GM18858 (cell line): ENCODE results near the gene RAPGEF2.
"Not testable (repeated sequence)": the region's sequence is repeated elsewhere in the genome, so short reads cannot be mapped to it uniquely, and the experiment has no call there.

Experiments used
- ATAC-seq: cut with Tn5 transposase; IDR thresholded peaks from one replicate; pipeline ENCODE4 v1.9.1; 2021; ENCODE audit not compliant: unreplicated experiment

Gene RAPGEF2

DNA sequence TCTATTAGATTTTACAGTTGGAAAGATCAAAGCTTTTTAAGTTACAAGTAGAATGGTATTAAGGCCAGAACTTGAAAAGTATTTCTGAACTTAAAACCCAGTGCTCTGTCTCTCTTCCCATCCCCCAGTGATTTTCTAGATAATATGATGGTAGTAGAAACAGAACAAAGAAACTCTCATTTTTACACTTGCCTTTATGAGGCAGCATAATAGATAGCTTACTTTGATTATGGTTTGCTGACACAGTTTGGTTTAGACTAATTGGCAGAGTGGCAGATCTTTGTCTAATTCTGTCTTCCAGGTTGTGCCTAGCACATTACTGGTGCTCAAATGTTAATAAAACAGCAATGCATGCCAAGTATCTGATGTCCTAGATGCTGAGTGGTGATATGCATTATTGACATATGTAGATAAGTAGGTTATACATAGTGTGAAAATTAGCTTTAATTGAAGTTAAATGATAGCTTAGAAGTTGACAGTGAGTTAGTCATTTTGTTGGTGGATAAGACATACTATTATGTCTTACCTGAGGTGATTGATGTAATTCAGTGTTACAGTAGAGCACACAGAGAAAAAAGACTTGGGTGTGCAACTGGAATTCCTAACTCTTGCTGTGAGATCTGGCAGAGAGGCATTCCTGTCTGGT lies 4.3 kb upstream of the RAPGEF2 start:
- ATAC-seq = no peak

DNA sequence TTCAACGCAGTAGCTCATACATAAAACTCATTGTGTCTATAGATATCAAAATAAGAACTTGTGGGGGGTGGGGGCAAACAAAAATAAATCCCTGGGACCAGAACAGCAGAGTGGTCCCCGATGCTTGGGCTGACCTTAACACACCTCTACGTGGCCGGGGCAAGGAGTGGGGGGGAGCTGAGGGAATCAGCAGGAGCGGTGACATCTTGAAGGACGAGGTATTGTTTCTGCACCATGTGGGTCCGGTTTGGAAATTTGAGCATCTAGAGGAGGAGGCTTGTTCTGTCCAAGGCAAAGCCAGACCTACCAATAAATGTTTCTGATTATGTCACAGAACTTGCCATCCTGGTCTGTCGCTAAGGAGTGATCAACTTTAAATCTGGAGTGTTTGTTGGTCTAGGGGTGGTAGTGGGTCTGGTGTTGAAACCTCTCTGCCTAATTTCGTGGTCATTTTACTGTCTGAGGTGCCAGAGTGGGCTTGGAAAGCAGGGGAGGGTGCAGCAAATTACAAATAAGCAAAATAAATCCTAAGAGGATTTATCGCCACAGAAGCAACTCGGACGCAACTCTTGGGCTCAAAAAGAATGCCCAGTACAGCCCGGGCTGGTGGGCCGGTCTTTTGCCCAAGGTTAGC lies 774 bp upstream of the RAPGEF2 start:
- no peak for ATAC-seq

DNA sequence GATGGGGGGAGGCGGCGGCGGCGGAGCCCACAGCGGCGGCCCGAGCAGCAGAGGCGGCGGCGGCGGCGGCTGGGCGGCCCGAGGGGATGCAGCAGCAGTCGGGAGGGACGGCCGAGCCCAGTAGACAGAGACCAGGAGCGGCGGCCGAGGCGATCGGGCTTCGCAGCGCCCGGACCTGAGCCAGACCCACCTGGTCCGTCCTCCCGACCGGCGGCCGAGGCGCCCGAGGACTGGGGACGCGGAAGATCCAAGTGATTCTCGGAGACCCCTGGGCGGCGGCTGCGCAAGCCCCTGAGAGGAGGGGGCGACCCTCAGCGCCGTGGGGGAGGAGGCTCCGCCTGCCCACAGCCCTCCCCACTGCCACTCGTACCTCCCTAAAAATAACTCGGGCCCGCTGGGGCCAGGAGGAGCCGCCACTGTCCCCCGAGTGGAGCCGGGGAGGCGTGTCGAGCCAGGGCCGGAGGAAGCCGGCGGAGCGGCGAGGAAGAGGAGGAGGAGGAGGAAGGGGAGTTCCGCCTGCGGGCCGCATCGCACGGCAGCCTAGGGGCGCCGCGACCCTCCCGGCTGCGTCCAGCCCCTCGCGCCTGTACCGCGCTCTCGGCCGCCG lies 608 bp downstream of the RAPGEF2 start:
- ATAC-seq = peak; percentile 9

DNA sequence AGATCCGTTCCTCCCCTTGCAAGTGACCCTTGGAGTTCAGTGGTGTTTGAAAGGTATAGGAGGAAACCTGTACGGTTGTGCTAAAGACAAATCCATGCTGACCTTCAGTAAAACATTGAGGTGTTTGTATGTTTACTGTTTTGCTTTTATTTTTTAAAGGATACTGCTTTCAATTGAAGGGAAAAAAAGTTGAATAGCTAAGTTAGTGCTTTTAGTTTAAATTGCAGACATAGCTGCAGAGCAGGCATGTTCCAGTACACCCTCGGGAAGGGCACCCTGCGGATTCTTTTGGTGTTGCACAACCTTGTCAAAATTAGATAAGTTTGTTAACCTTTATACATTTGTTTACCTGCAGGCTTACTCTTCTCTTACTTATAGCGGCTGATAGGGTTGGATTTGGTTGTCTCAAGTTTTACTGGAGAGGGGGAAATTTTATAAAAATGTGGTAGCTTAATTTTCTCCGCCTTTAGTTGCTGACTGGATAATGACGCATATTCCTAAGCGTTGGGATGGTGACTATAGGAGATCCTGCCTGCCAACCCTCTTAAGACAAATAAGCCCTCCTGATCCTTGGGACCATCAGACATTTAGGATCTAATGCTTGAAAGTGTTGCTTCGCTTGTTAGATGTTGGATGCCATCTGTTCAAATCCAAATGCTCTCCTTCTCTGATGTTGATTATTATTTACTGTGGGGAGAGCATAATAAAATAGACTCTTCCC lies 2.0 kb downstream of the RAPGEF2 start:
- ATAC-seq = no peak

DNA sequence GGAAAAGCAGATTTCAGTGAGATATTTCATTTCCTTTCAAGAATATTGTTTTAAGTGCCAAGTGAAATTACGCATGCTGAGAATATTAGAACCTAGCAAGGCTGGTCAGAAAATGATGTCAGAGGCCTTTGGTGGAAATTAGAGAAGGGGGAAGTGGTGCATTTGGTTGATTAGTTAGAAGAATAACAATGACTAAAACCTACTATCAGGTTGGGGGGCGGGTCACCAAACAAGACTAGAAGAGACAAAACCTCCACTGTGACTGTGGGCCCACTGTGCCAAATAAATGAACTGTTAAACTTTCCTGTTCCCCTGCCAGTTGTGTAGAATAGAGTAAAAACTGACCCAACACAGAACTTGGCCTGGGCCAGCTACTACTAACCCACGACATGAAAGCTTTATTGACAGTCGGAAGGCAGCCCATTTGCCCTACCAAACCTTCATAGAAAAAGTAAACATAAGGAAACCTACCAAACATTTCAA lies 2.9 kb downstream of the RAPGEF2 start:
- ATAC-seq = no peak

DNA sequence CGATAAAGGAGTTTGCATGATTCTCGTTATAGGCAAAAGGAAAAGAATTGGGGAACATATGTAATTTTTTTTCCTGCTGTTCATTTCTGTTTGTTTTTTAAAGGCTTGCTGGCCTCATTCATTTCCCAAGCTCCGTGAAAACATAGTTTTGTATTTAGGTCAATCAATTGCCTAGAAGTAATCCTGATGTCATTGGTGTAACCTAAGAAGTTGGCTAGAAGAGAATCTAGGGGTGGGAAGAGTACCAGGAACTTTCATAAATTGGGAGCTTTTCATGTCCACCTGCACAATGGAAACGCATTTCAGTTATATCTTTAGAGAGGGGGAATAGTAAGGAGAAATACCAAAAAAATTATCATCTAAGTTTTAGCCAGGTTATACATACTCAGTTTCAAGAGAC lies 3.8 kb downstream of the RAPGEF2 start:
- no peak for ATAC-seq

DNA sequence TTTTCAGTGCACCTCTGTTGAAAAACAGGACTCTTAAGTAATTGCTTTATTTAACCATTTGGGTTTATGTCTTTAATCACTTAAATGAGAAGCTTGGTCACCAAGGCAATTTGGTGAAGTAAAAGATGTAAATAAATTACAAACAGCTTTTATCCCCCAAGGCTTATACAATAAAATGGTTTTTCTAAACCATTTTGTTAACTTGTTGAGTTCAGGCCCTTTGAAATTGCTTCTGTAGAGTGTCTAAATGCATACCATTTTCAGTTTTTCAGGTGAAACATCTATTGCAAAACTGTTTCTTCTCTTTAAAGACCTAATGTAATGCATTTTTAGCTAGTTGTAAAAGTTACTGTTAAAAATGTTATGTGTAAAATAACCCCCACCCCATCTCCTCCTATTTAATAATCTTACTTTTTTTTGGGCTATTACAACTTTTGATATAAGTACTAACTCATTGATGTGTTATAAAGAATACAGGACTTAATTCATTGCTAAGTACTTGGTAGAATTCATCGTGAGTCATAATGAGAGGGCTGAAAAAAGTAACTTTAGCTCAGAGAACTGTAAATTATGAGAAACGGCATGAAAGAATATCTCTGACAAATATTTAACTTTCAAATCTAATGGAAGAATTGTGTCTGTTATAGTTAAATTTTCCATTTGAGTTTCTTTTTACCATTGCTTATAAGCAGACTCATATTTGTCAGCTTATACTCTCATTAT lies 4.5 kb downstream of the RAPGEF2 start:
- no peak for ATAC-seq

DNA sequence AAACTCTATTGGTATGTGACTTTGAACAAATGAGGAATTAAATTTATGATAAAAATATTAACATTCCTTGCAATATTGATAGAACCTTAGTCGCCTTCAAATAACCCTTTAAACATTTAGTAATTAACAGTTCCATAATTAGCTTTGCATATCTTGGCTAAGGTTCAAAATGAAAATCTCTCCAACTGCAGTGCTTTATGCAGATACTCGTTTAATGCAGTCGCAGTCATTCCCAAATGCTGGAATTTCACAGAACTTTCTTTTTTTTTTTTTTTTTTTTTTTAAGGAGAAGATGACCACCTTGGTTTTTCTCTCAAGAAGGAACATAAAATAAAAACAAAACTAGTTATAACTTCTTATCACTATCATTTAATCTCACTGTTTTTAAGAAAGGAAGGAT lies 5.2 kb downstream of the RAPGEF2 start:
- ATAC-seq = no peak

DNA sequence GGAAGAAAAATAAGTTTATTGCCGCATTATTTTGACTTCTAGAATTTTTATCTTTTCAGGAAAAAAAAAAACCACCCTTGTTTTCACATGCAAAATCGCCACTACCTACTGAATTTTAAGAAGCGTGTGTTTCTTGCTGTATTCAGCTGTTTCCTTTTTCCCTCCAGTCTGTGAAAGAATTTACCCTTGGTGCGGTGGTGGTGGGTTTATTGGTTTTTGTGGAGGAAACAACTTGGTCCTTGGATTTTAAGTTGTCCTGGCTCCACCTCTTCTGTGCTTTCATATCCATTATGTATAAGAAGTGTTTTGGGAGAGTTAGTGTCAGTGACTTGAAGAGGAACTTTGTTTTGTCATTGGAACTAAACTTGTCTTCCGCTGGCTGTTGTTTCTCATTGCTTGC lies 8.1 kb downstream of the RAPGEF2 start:
- ATAC-seq = no peak

DNA sequence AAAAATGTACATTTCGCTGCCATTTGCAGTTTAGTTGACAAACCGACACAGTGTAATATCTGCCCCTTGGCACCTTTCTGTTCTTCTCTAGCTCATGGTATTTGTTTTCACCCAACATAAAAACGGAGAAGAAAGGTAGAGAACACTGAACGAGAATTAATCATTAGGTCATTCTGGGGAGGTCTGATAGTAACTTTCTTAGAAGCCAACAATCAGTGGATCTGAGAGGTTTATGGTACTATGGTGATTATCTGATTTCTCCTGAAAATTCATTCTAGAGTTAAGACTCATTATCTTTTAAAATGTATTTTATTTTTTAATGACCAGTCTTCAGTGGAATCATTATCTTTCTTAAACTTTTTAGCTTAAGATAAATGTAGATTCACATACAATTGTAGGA lies 8.5 kb downstream of the RAPGEF2 start:
- ATAC-seq = no peak

DNA sequence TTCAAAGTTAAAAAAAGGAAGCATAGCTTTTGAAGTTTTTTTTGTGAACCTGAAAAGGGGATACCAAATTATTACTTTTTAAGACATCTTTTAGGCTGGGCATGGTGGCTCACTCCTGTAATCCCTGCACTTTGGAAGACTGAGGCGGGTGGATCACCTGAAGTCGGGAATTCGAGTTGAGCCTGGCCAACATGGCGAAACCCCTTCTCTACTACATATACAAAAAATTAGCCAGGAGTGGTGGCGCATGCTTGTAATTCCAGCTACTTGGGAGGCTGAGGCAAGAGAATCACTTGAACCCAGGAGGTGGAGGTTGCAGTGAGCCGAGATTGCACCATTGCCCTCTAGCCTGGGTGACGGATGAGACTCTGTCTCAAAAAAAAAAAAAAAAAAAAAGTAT lies 10.5 kb downstream of the RAPGEF2 start:
- not testable (repeated sequence) for ATAC-seq

DNA sequence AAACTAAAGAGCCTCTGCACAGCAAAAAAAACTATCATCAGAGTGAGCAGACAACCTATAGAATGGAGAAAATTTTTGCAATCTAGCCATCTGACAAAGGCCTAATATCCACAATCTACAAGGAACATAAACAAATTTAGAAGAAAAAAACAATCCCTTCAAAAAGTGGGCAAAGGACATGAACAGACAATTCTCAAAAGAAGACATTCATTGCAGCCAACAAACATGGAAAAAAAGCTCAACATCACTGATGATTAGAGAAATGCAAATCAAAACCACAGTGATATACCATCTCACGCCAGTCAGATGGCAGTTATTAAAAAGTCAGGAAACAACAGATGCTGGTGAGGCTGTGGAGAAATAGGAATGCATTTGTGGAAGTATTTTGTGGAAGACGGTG lies 13.2 kb downstream of the RAPGEF2 start:
- ATAC-seq = not testable (repeated sequence)

DNA sequence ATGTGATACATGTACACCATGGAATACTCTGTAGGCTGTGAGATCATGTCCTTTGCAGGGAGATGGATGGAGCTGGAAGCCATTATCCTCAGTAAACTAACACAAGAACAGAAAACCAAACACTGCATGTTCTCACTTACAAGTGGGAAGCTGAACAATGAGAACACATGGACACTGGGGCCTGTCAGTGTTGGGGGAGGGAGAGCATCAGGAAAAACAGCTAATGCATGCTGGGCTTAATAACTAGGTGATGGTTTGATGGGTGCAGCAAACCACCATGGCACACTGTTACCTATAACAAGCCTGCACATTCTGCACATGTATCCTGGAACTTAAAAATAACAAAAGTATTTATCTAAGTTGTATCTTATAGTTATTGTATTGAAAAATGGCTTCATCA lies 13.8 kb downstream of the RAPGEF2 start:
- ATAC-seq = not testable (repeated sequence)

DNA sequence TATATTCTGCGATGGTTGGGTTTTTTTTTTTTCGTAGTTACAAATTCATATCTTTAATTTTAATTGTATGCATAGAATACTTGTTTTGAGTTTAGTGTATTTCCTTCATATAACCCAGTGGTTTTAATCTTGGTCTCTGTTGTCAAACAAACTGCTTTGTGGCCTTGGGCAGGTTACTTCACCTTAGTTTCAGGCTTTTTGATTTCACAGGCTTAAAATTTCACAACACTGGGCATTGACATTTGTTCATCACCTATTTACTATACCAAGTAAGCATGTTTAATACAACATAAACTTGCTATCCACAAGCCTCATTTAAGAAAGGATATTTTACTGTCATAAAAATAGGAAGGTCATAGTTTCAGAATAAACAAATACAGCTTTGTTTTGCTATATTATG lies 14.7 kb downstream of the RAPGEF2 start:
- ATAC-seq = no peak

DNA sequence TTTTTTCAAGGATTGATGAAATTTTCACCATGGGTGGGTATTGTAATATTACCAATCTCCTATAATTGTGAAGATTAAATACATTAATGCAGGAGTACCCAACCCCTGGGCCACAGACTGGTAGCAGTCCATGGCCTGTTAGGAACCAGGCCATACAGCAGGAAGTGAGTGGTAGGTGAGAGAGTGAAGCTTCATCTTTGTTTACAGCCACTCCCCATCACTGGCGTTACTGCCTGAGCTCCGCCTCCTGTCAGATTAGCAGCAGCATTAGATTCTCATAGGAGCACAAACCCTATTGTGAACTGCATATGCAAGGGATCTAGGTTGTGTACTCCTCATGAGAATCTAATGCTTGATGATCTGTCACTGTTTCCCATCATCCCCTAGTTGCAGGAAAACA lies 15.1 kb downstream of the RAPGEF2 start:
- ATAC-seq = no peak

DNA sequence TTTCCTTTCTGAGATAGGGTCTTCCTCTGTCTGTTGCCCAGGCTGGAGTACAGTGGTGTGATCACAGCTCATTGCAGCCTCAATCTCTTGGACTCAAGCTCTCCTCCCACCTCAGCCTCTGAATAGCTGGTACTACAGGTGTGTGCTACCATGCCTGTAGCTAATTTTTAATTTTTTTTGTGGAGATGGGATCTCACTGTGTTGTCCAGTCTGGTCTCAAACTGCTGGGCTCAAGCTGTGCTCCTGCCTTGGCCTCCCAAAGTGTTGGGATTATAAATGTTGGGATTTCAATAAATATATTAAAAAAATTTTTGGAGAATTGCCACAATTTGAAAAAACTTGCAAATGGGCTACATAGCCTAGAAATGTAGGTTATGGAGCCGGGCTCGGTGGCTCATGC lies 18.5 kb downstream of the RAPGEF2 start:
- ATAC-seq = no peak

DNA sequence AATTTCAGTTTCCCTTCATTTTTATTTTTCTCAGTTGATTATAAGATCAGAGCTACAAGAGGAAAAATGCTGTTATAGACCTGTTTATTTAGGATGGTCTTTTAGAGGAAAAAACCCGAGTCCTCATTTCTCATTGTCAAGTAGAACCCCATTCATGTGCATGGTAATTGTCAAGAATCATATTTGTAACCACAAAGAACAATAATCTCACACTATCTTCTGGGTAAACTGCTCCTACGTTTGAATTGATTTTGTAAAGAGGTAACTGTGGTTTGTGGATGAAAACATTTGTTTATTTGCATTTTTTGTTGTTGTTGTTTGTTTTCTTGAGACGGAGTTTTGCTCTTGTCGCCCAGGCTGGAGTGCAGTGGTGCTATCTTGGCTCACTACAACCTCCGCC lies 23.8 kb downstream of the RAPGEF2 start:
- no peak for ATAC-seq

DNA sequence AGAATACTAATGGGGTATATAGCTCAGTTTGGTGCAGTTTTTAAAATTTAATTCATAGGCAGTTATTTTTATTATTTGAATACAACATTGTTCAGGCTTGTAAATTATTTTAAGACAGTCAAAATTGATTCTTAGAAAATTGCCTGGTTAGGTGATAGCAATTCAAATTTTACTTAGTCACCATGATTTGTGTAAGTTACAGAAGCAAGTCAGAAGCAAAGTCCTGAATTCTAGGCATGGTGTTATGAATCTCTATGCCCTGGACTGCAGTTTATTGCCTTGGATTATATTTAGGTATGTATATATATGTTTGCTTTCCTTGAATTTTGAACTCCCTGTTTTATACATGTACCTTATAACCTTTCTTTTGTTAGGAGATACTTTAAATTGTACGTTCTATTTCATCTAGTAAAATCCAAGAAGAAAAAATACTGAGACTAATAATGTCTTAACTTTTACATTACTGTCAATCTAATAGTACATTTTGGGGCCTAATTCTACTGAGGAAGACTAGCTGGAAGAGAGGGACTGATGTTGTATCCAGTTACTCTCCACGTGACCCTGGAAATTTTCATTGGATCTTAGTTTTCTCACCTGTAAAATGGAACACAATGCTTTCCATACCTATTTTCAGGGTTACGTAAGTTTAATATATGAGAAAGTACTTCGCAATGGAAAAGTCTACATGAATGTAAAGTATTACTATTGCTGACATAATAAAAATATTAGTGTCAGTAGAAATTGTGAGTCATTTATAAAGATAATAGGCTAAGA lies 25.1 kb downstream of the RAPGEF2 start:
- no peak for ATAC-seq

DNA sequence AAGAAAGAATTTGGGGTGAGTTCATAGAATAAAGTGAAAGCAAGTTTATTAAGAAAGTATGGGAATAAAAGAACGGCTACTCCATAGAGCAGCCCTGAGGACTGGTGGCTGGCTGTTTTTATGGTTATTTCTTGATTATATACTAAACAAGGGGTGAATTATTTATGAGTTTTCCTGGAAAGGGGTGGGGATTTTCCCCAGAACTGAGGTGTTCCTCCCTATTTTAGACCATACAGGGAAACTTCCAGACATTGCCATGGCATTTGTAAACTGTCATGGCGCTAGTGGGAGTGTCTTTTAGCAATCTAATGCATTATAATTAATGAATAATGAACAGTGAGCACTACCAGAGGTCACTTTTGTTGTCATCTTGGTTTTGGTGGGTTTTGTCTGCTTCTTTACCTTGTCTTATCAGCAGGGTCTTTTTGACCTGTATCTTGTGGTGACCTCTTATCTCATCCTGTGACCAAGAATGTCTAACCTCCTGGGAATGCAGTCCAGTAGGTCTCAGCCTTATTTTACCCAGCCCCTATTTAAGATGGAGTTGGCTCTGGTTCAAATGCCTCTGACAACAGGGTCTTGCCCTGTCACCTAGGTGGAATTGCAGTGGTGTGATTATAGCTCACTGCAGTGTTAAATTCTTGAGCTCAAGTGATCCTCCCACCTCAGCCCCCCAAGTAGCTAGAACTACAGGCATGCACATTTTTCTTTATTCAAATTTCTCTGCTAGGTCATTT lies 27.1 kb downstream of the RAPGEF2 start:
- no peak for ATAC-seq

DNA sequence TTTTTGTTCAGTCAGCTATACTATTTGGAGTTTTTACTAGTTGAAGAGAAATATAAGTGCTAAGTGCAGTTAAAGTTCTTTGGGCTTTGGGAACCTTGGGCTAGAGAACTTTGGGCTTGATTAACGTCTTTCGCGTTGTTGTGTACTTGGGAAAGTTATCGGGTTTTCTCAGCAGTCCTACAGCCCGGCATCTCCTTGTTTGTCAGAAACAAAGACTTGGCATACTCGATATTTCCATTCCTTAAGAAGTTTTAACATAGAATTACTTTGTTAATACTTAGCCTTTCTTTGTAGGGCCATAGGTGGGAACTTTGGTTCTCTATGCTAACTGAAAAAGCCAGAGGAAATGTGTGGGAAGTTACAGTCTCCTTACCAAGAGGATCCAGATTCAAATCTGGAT lies 28.7 kb downstream of the RAPGEF2 start:
- no peak for ATAC-seq
